GM18502 (cell line): ENCODE measurements around the gene PER1.

Experiments used
- ATAC-seq: cut with Tn5 transposase; IDR thresholded peaks from one replicate; pipeline ENCODE4 v1.9.1; 2021; ENCODE audit warnings: mild to moderate bottlenecking; ENCODE audit not compliant: unreplicated experiment, poor library complexity

The PER1 gene

GRCh38 chr17:8101721-8102120 is 50.5 kb downstream of the PER1 start:
- no peak for ATAC-seq

GRCh38 chr17:8100763-8101162 is 51.4 kb downstream of the PER1 start:
- no peak for ATAC-seq

GRCh38 chr17:8100111-8100510 is 52.1 kb downstream of the PER1 start:
- no peak for ATAC-seq

- ATAC-seq, result no peak
These were observed 55.7 kb downstream of the PER1 start for GRCh38 chr17:8096541-8096940.

- no peak for ATAC-seq
These were observed 56.8 kb downstream of the PER1 start for GRCh38 chr17:8095361-8095760.

GRCh38 chr17:8091033-8091687 is 61.0 kb downstream of the PER1 start:
- no peak for ATAC-seq
